Measurements from ENCODE around the gene KCNT1.

DNA sequence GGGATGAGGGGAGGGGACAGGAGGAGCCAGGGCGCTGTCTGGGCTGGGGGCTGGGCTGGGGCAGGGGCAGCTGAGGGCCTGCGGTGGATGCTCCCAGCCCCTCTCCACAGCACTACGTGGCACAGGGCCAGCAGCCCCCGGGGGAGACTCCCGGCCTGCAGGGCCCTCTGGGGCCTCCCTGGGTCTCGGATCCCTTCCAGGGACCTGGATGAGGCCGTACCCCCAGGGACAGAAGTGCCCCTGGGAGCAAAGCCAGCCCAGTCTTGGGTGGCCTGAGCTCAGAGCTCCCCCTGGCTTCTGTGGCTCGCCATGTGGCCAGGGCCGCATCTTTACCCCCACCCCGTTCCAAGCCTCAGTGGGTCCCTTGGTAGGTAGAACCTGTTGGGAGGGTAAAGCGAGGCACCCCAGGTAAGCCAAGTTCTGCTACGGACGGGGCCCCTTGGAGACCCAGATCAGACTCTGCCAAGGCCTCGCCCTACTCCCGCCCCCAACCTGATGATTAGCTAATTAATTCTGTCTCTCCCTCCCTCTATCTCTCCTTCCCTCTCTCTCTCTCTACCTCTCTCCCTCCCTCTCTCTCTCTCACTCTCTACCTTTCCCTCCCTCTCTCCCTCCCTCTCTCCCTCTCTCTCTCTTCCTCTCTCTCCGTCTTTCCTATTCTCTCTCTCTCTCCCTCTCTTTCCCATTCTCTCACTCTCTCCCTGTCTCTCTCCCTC lies 24.3 kb downstream of the KCNT1 start:
- TF ChIP-seq, protein P1, sequence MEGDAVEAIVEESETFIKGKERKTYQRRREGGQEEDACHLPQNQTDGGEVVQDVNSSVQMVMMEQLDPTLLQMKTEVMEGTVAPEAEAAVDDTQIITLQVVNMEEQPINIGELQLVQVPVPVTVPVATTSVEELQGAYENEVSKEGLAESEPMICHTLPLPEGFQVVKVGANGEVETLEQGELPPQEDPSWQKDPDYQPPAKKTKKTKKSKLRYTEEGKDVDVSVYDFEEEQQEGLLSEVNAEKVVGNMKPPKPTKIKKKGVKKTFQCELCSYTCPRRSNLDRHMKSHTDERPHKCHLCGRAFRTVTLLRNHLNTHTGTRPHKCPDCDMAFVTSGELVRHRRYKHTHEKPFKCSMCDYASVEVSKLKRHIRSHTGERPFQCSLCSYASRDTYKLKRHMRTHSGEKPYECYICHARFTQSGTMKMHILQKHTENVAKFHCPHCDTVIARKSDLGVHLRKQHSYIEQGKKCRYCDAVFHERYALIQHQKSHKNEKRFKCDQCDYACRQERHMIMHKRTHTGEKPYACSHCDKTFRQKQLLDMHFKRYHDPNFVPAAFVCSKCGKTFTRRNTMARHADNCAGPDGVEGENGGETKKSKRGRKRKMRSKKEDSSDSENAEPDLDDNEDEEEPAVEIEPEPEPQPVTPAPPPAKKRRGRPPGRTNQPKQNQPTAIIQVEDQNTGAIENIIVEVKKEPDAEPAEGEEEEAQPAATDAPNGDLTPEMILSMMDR (IDR thresholded peaks at IDR 0.05) = no peak
- TF ChIP-seq RFX5 (IDR thresholded peaks at IDR 0.05) = no peak
